GM18508 (cell line): ENCODE data around the gene REC114.
"Not testable (repeated sequence)": the region's sequence is repeated elsewhere in the genome, so short reads cannot be mapped to it uniquely, and the experiment has no call there.

Experiments used
- ATAC-seq: cut with Tn5 transposase; IDR thresholded peaks from one replicate; pipeline ENCODE4 v1.9.1; 2021; ENCODE audit warnings: moderate number of reproducible peaks; ENCODE audit not compliant: insufficient read depth, unreplicated experiment

The REC114 gene

GRCh38 chr15:73570355-73571032, 127.5 kb downstream of the REC114 start:
- ATAC-seq = no peak

GRCh38 chr15:73571346-73571745, 128.4 kb downstream of the REC114 start:
- ATAC-seq = no peak

- no peak for ATAC-seq
Observed at GRCh38 chr15:73572296-73572695, 129.3 kb downstream of the REC114 start.

- ATAC-seq = no peak
Observed at GRCh38 chr15:73573037-73573436, 130.1 kb downstream of the REC114 start.

GRCh38 chr15:73573572-73573971, 130.6 kb downstream of the REC114 start:
- ATAC-seq = no peak

- ATAC-seq = no peak
Observed at GRCh38 chr15:73575636-73576247, 132.8 kb downstream of the REC114 start.

- ATAC-seq = not testable (repeated sequence)
Observed at GRCh38 chr15:73577593-73577992, 134.6 kb downstream of the REC114 start.

GRCh38 chr15:73578026-73578425, 135.1 kb downstream of the REC114 start:
- no peak for ATAC-seq

- no peak for ATAC-seq
Observed at GRCh38 chr15:73582851-73583379, 140.0 kb downstream of the REC114 start.

- ATAC-seq = no peak
Observed at GRCh38 chr15:73583544-73583943, 140.6 kb downstream of the REC114 start.

GRCh38 chr15:73584699-73585420, 141.9 kb downstream of the REC114 start:
- no peak for ATAC-seq

GRCh38 chr15:73585871-73586654, 143.1 kb downstream of the REC114 start:
- no peak for ATAC-seq

GRCh38 chr15:73589766-73590165, 146.8 kb downstream of the REC114 start:
- no peak for ATAC-seq

- no peak for ATAC-seq
Observed at GRCh38 chr15:73590263-73590662, 147.3 kb downstream of the REC114 start.

- ATAC-seq = no peak
Observed at GRCh38 chr15:73593304-73594074, 150.5 kb downstream of the REC114 start.

GRCh38 chr15:73594109-73594508, 151.1 kb downstream of the REC114 start:
- no peak for ATAC-seq

- no peak for ATAC-seq
Observed at GRCh38 chr15:73596174-73596573, 153.2 kb downstream of the REC114 start.

GRCh38 chr15:73597036-73597638, 154.2 kb downstream of the REC114 start:
- ATAC-seq = no peak

GRCh38 chr15:73598530-73599160, 155.7 kb downstream of the REC114 start:
- no peak for ATAC-seq
